Effector CD4-positive, alpha-beta T cell (primary cell): Measurements from ENCODE around the gene PSMA5.
"Not testable (repeated sequence)": the region's sequence is repeated elsewhere in the genome, so short reads cannot be mapped to it uniquely, and the experiment has no call there.

Experiments
- DNase-seq: peaks from one replicate; pipeline ENCODE4 v3.0.0-alpha.2; 2020
- total RNA-seq: gene quantifications from one replicate; lab custom pipeline; 2026; lab: John Stamatoyannopoulos, UW

PSMA5 gene
- total RNA-seq = 46.2 reads per million, percentile 66 among the genes with 10 or more reads in this experiment

- DNase-seq = peak; percentile 93
Observed at GRCh38 chr1:109426281-109427170, at the start of gene PSMA5. TSS of gene PSMA5 (minus strand) at chr1:109426448. CDS start at chr1:109426330, 118 bp downstream.

- no peak for DNase-seq
Observed at GRCh38 chr1:109475261-109475660, 49.0 kb upstream of the PSMA5 start.

DNA sequence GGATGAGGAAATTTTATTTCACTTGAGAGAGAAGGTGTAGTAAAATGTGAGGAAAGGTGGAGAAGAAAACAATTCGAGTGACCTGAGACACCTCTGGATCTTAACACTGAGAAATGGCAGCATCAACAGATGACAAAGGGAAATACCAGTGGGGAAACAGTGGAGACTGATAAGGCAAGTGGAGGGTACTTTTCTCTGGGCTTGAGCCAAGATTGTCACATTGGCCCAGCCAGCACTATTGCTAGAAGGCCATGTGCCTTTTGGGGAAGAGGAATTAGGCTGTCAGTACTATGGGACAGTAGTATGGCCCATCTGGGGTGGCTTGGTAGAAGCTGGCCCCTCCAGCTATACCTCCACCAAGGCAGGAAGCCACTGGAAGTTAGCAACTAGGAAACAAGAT is 48.4 kb upstream of the PSMA5 start:
- DNase-seq = no peak

GRCh38 chr1:109473284-109474057 is 47.2 kb upstream of the PSMA5 start:
- not testable (repeated sequence) for DNase-seq

- DNase-seq = no peak
Observed at GRCh38 chr1:109472779-109473178, 46.5 kb upstream of the PSMA5 start.

GRCh38 chr1:109470245-109470644 is 44.0 kb upstream of the PSMA5 start:
- no peak for DNase-seq

DNA sequence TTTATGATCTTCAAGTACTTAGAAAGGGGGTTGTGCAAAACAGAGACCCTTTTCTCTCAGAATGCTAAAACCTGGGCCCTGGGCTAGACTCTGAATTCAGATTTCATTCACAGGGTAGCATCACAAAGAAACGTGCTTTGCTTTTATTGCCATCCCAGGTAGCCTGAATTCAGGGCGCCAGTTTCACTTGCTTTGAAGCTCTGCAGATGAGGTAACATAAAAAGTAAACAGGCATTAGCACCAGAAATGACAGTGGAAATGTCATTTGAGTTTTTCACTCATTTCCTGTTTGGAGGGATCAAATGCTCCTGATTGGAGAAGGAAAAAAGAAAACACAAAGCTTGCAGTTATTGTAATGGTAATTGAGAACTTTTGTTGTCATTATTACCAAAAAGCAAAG is 42.7 kb upstream of the PSMA5 start:
- no peak for DNase-seq

DNA sequence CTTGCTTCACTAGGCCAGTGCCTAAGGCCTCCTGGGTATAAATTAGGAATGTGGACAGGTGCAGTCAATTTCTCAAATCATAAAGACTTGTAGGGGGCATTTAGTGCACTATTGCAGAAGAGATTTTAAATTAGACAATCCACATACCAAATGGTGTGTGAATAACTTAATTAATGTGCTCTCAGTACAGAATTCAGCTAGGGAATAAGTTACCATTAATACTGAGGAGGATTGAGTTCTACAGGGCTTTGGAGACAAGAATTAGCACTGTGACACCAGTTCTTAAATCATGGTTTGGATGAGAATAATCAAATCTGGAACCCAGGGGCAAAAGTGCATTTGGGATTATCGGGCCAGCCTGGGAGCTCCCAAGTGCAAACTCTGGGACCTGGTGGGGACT is 41.8 kb upstream of the PSMA5 start:
- no peak for DNase-seq

DNA sequence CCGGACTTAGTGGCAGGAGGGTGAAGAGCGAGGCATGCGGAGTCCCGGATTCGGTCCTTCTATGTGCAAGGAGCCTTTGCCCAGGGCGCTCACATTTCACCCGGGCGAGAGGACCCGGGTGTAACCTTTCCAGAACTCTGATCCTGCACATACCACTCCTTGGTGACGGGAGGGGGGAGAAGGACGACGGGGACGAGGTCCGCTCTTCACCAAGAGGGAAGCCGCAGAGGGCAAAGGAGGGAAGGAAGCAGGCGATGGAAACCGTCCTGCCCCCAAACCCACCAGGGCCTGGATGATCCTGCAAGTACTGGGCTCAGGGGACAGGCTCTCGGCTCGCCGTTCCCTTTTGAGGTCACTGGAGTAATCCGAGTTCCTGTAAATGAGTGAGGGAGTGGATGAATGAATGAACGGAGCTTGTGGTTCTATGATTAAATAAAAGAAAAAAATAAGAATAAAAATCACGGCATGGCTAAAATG is 41.1 kb upstream of the PSMA5 start:
- DNase-seq = no peak

- DNase-seq = no peak
Observed at GRCh38 chr1:109466452-109467300, 40.4 kb upstream of the PSMA5 start, which contains the start of gene SYPL2. TSS of gene SYPL2 (plus strand) at chr1:109466546. CDS start at chr1:109466844, 298 bp downstream.

GRCh38 chr1:109466125-109466451 is 39.8 kb upstream of the PSMA5 start:
- no peak for DNase-seq

- DNase-seq = no peak
Observed at GRCh38 chr1:109457819-109458218, 31.6 kb upstream of the PSMA5 start.

GRCh38 chr1:109454497-109455133 is 28.4 kb upstream of the PSMA5 start:
- DNase-seq = no peak

DNA sequence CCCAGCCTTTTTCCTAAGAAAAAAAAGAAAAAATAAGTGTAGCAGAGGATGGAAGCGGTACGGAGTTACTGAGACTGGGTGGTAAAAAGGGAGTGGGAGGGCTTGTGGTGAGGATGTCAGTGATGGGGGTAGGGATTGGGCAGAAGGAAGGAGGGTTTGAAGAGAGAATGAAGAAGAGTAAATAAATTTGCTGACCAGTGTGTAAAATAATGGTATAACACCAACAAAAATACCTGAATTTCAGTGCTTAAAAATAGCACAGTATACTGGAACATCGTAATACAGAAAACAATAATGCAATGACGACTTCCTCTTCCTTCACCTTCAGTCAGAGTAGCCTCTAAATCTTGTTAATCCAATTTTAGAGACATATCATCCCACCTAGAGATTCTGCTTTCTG is 21.3 kb upstream of the PSMA5 start:
- no peak for DNase-seq

DNA sequence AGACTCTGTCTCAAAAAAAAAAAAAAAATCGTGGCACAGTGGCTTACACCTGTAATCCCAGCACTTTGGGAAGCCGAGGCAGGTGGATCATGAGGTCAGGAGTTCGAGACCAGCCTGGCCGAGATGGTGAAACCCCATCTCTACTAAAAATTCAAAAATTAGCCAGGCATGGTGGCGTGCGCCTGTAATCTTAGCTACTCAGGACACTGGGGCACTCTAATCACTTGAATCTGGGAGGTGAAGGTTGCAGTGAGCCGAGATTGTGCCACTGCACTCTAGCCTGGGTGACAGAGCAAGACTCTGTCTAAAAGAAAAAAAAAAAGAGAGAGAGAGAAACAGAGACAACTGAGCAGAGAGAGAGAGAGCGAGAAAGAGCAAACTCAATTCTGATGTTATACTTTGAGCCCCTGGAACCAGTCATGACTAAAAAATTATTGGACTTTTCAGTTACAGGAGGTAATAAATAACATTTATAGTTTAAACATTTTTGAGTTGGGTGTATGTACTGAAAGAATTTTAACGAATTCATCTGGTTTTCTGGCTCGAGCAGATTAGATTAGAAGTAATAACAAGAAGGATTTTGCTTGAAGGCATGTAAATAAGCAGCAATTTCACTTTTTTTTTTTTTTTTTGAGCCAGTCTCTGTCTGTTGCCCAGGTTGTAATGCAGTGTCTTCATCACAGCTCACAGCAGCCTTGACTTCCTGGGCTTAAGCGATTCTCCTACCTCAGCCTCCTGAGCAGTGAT is 19.9 kb upstream of the PSMA5 start:
- not testable (repeated sequence) for DNase-seq

GRCh38 chr1:109444346-109444745 is 18.1 kb upstream of the PSMA5 start:
- no peak for DNase-seq

- no peak for DNase-seq
Observed at GRCh38 chr1:109443476-109443875, 17.2 kb upstream of the PSMA5 start.

- DNase-seq = no peak
Observed at GRCh38 chr1:109441069-109441468, 14.8 kb upstream of the PSMA5 start.

- no peak for DNase-seq
Observed at GRCh38 chr1:109438798-109439297, 12.6 kb upstream of the PSMA5 start.

DNA sequence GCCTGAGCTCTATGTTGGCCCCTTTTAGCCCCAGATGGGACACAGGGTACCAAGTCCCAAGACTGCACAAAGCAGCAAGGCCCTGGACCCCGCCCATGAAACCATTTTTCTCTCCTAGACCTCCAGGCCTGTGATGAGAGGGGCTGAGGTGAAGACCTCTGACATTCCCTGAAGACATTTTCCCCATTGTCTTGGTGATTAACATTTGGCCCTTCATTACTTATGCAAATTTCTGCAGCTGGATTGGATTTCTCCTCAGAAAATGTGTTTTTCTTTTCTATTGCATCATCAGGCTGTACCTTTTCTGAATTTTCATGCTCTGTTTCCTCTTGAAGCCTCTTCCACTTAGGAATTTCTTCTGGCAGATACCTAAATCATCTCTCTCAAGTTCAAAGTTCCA is 8.2 kb upstream of the PSMA5 start:
- no peak for DNase-seq

- DNase-seq = no peak
Observed at GRCh38 chr1:109433322-109433721, 7.1 kb upstream of the PSMA5 start.
